GM19455 (cell line): Measurements from ENCODE around the gene RPUSD3.
"Not testable (repeated sequence)": the region's sequence is repeated elsewhere in the genome, so short reads cannot be mapped to it uniquely, and the experiment has no call there.

Experiments used
- ATAC-seq: cut with Tn5 transposase; IDR thresholded peaks from one replicate; pipeline ENCODE4 v1.9.1; 2021; ENCODE audit not compliant: unreplicated experiment

The RPUSD3 gene

GRCh38 chr3:9866639-9867038, 22.8 kb upstream of the RPUSD3 start:
- no peak for ATAC-seq

GRCh38 chr3:9865125-9865637, 21.4 kb upstream of the RPUSD3 start:
- ATAC-seq, result not testable (repeated sequence)

GRCh38 chr3:9864200-9864927, 20.6 kb upstream of the RPUSD3 start:
- no peak for ATAC-seq

GRCh38 chr3:9863058-9863772, 19.4 kb upstream of the RPUSD3 start:
- ATAC-seq, result no peak

GRCh38 chr3:9862391-9863057, 18.7 kb upstream of the RPUSD3 start:
- ATAC-seq, result no peak

- no peak for ATAC-seq
Measured at GRCh38 chr3:9861626-9862130, 17.9 kb upstream of the RPUSD3 start.

- no peak for ATAC-seq
Measured at GRCh38 chr3:9861201-9861600, 17.4 kb upstream of the RPUSD3 start.

- ATAC-seq, result no peak
Measured at GRCh38 chr3:9859530-9860025, 15.8 kb upstream of the RPUSD3 start.

- no peak for ATAC-seq
Measured at GRCh38 chr3:9855594-9855993, 11.8 kb upstream of the RPUSD3 start.

GRCh38 chr3:9854291-9854940, 10.6 kb upstream of the RPUSD3 start:
- ATAC-seq, result not testable (repeated sequence)

GRCh38 chr3:9852528-9852927, 8.7 kb upstream of the RPUSD3 start:
- ATAC-seq, result no peak

GRCh38 chr3:9851926-9852325, 8.1 kb upstream of the RPUSD3 start:
- ATAC-seq, result not testable (repeated sequence)

- not testable (repeated sequence) for ATAC-seq
Measured at GRCh38 chr3:9851383-9851782, 7.6 kb upstream of the RPUSD3 start.

- not testable (repeated sequence) for ATAC-seq
Measured at GRCh38 chr3:9848860-9849259, 5.1 kb upstream of the RPUSD3 start.

- not testable (repeated sequence) for ATAC-seq
Measured at GRCh38 chr3:9847870-9848269, 4.1 kb upstream of the RPUSD3 start.

- ATAC-seq, result no peak
Measured at GRCh38 chr3:9846931-9847488, 3.2 kb upstream of the RPUSD3 start.

- no peak for ATAC-seq
Measured at GRCh38 chr3:9846231-9846630, 2.4 kb upstream of the RPUSD3 start.

GRCh38 chr3:9841015-9841414, 2.8 kb downstream of the RPUSD3 start:
- ATAC-seq, result no peak

- ATAC-seq, result no peak
Measured at GRCh38 chr3:9838856-9839255, 5.0 kb downstream of the RPUSD3 start.
